ENCODE results near the gene SOX6.

GRCh38 chr11:16392616-16393015 is 36.3 kb upstream of the SOX6 start:
- TF ChIP-seq, protein P1, sequence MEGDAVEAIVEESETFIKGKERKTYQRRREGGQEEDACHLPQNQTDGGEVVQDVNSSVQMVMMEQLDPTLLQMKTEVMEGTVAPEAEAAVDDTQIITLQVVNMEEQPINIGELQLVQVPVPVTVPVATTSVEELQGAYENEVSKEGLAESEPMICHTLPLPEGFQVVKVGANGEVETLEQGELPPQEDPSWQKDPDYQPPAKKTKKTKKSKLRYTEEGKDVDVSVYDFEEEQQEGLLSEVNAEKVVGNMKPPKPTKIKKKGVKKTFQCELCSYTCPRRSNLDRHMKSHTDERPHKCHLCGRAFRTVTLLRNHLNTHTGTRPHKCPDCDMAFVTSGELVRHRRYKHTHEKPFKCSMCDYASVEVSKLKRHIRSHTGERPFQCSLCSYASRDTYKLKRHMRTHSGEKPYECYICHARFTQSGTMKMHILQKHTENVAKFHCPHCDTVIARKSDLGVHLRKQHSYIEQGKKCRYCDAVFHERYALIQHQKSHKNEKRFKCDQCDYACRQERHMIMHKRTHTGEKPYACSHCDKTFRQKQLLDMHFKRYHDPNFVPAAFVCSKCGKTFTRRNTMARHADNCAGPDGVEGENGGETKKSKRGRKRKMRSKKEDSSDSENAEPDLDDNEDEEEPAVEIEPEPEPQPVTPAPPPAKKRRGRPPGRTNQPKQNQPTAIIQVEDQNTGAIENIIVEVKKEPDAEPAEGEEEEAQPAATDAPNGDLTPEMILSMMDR (IDR thresholded peaks at IDR 0.05 in 4 of 5, conservative IDR thresholded peaks at IDR 0.05 in 1 of 5) = no peak
- TF ChIP-seq POLR2A (IDR thresholded peaks at IDR 0.05) = no peak
